Lower lobe of right lung (tissue), 2 donors: Measurements from ENCODE around the gene GIGYF2. TPM values are rescaled to one million over a fixed set of nuclear protein-coding genes. Genes with fewer than 3 reads are reported as not detected.

Experiments used
- ATAC-seq, 2 donors: fragments of 200-7000 bp; cut with Tn5 transposase; one replicate each; pipeline ENCODE4 v1.9.1; 2020 to 2022; ENCODE audit warnings: mild to moderate bottlenecking in 2 of 2, moderate library complexity in 2 of 2
- DNase-seq: peaks from one replicate; pipeline ENCODE4 v3.0.0-alpha.2; 2020
- H3K27ac ChIP-seq: fragments of 200-600 bp; one replicate; pipeline ENCODE4 v1.8.0; 2022
- H3K27me3 ChIP-seq: fragments of 200-600 bp; one replicate; pipeline ENCODE4 v1.8.0; 2022; ENCODE audit warnings: low read depth
- H3K36me3 ChIP-seq: fragments of 200-600 bp; one replicate; pipeline ENCODE4 v1.8.0; 2022; ENCODE audit warnings: mild to moderate bottlenecking
- H3K4me1 ChIP-seq: fragments of 200-600 bp; one replicate; pipeline ENCODE4 v1.8.0; 2022
- H3K4me3 ChIP-seq: fragments of 200-600 bp; one replicate; pipeline ENCODE4 v1.8.0; 2022; ENCODE audit warnings: mild to moderate bottlenecking
- H3K9me3 ChIP-seq: fragments of 200-600 bp; one replicate; pipeline ENCODE4 v1.8.0; 2022
- CTCF ChIP-seq: fragments of 200-600 bp; IDR thresholded peaks from one replicate; pipeline ENCODE4 v1.8.0; 2022; ENCODE audit warnings: antibody characterized with exemption, mild to moderate bottlenecking
- intact Hi-C: fragments of 100-400 bp; cut with DNase I; formaldehyde crosslinking; loops from one replicate; pipeline ENCODE4 v1.11.0; 2022
- total RNA-seq: library from RNA; stranded (reverse); fragmentation: NEBNext Ultra II Directional; extraction: Animal tissue kit (Norgen Biotek cat#: 25700); gene quantifications from one replicate; pipeline ENCODE4 v1.2.1, GENCODE V29; 2021
- donor health status: DM: no; HTN: yes; CAD: no; lungs with severe emphysema.

The GIGYF2 gene
- total RNA-seq, 1 donor from 2014 or later, result 67.6 TPM

GRCh38 chr2:232741972-232742371, 44.8 kb downstream of the GIGYF2 start:
- H3K9me3 ChIP-seq, result no peaks in the 10 kb centered on the region
- H3K36me3 ChIP-seq, result peaks cover 24% of the 10 kb centered on the region
- H3K4me1 ChIP-seq, result no peaks in the 10 kb centered on the region
- DNase-seq (no peak), ATAC-seq (no peak)
- no peak for TF ChIP-seq CTCF
- intact Hi-C loops, result no loop called here
- no peak overlapping the region for H3K27ac ChIP-seq
- no peaks in the 10 kb centered on the region for H3K27me3 ChIP-seq
- H3K4me3 ChIP-seq, result no peak overlapping the region

GRCh38 chr2:232744963-232745362, 47.8 kb downstream of the GIGYF2 start:
- no peaks in the 10 kb centered on the region for H3K27me3 ChIP-seq
- no peaks in the 10 kb centered on the region for H3K4me1 ChIP-seq
- no peak for TF ChIP-seq CTCF
- H3K9me3 ChIP-seq, result no peaks in the 10 kb centered on the region
- H3K27ac ChIP-seq, result no peak overlapping the region
- H3K36me3 ChIP-seq, result peaks cover 28% of the 10 kb centered on the region
- H3K4me3 ChIP-seq, result no peak overlapping the region
- ATAC-seq (no peak), DNase-seq (no peak)
- intact Hi-C loops, result no loop called here

GRCh38 chr2:232748038-232748437, 50.9 kb downstream of the GIGYF2 start:
- H3K4me1 ChIP-seq, result no peaks in the 10 kb centered on the region
- H3K9me3 ChIP-seq, result no peaks in the 10 kb centered on the region
- intact Hi-C loops, result no loop called here
- no peak overlapping the region for H3K27ac ChIP-seq
- no peaks in the 10 kb centered on the region for H3K27me3 ChIP-seq
- no peak for ATAC-seq
- no peak overlapping the region for H3K4me3 ChIP-seq
- no peak for DNase-seq
- no peak for TF ChIP-seq CTCF
- peaks cover 57% of the 10 kb centered on the region for H3K36me3 ChIP-seq

GRCh38 chr2:232749331-232749730, 52.2 kb downstream of the GIGYF2 start:
- DNase-seq (no peak), ATAC-seq (no peak)
- TF ChIP-seq CTCF, result no peak
- Histone ChIP-seq H3K4me3 (no peak overlapping the region), H3K4me1 (no peaks in the 10 kb centered on the region), H3K27me3 (no peaks in the 10 kb centered on the region), H3K27ac (no peak overlapping the region), H3K9me3 (no peaks in the 10 kb centered on the region), H3K36me3 (peaks cover 70% of the 10 kb centered on the region)
- intact Hi-C loops, result no loop called here

- no peak for DNase-seq
- Histone ChIP-seq H3K9me3 (no peaks in the 10 kb centered on the region), H3K27ac (no peak overlapping the region)
These were observed 53.1 kb downstream of the GIGYF2 start for GRCh38 chr2:232750135-232750671.

More at GRCh38 chr2:232750135-232750671, 53.1 kb downstream of the GIGYF2 start:
- no peak for TF ChIP-seq CTCF
- Histone ChIP-seq H3K4me3 (no peak overlapping the region), H3K27me3 (no peaks in the 10 kb centered on the region), H3K4me1 (no peaks in the 10 kb centered on the region), H3K36me3 (peaks cover 78% of the 10 kb centered on the region)
- intact Hi-C loops, result no loop called here
- no peak for ATAC-seq
